Karpas-422 (cell line): ENCODE results near the gene ERO1B. TPM values are rescaled to one million over a fixed set of nuclear protein-coding genes. Genes with fewer than 3 reads are reported as not detected.

ENCODE experiments used
- DNase-seq: peaks from one replicate; pipeline ENCODE4 v3.0.0-alpha.2; 2015
- H2AFZ ChIP-seq: fragments of 200-600 bp; sonication (generic); 2 replicates; pipeline ENCODE4 v1.6.1; 2014; ENCODE audit warnings: antibody characterized with exemption, low read length, mixed read lengths
- H3K27ac ChIP-seq: fragments of 200-600 bp; sonication (generic); 2 replicates; pipeline ENCODE4 v1.5.1; 2014; ENCODE audit warnings: mild to moderate bottlenecking, low read length, moderate library complexity
- H3K27me3 ChIP-seq: fragments of 200-600 bp; sonication (generic); 2 replicates; pipeline ENCODE4 v1.6.1; 2014; ENCODE audit warnings: low read length, mixed read lengths
- H3K36me3 ChIP-seq: fragments of 200-600 bp; sonication (generic); 2 replicates; pipeline ENCODE4 v1.6.1; 2014; ENCODE audit warnings: low read length, mixed read lengths; ENCODE audit not compliant: insufficient read depth
- H3K4me1 ChIP-seq: fragments of 200-600 bp; sonication (generic); 2 replicates; pipeline ENCODE4 v1.6.1; 2014; ENCODE audit warnings: mild to moderate bottlenecking, low read length, mixed read lengths
- H3K4me2 ChIP-seq: fragments of 200-600 bp; sonication (generic); 2 replicates; pipeline ENCODE4 v1.6.1; 2014; ENCODE audit warnings: low read length, low read depth, mild to moderate bottlenecking; ENCODE audit not compliant: poor library complexity, severe bottlenecking
- H3K4me3 ChIP-seq: fragments of 200-600 bp; sonication (generic); 2 replicates; pipeline ENCODE4 v1.5.1; 2014; ENCODE audit warnings: mild to moderate bottlenecking, antibody characterized with exemption, low read length, mixed read lengths
- H3K79me2 ChIP-seq: fragments of 200-600 bp; sonication (generic); 2 replicates; pipeline ENCODE4 v1.6.1; 2014; ENCODE audit warnings: mild to moderate bottlenecking, low read length, mixed read lengths
- H3K9ac ChIP-seq: fragments of 200-600 bp; sonication (generic); 2 replicates; pipeline ENCODE4 v1.6.0; 2014; ENCODE audit warnings: low read length
- H3K9me2 ChIP-seq: fragments of 200-600 bp; sonication (generic), shearing (Covaris generic); replicated peaks from 2 replicates; pipeline ENCODE4 v1.6.0; 2014; ENCODE audit warnings: mild to moderate bottlenecking, low read length, moderate library complexity; ENCODE audit not compliant: insufficient read depth
- H3K9me3 ChIP-seq: fragments of 300-700, 200-600 bp; sonication (generic); 2 replicates; pipeline ENCODE4 v1.6.1; 2014; ENCODE audit warnings: low read length, mixed read lengths
- H4K20me1 ChIP-seq: fragments of 200-600 bp; sonication (generic); 2 replicates; pipeline ENCODE4 v1.6.1; 2014; ENCODE audit warnings: mild to moderate bottlenecking, antibody characterized with exemption, low read length, low read depth; ENCODE audit not compliant: insufficient read depth
- total RNA-seq: library from RNA; depleted of rRNA; stranded (reverse); fragments of >200 nt; shearing (Covaris generic); gene quantifications from 2 replicates; pipeline ENCODE4 v1.2.3, GENCODE V29; 2014; ENCODE audit warnings: low replicate concordance

Gene ERO1B
- total RNA-seq, 1 experiment from 2014 or later, result 0.82 TPM

DNA sequence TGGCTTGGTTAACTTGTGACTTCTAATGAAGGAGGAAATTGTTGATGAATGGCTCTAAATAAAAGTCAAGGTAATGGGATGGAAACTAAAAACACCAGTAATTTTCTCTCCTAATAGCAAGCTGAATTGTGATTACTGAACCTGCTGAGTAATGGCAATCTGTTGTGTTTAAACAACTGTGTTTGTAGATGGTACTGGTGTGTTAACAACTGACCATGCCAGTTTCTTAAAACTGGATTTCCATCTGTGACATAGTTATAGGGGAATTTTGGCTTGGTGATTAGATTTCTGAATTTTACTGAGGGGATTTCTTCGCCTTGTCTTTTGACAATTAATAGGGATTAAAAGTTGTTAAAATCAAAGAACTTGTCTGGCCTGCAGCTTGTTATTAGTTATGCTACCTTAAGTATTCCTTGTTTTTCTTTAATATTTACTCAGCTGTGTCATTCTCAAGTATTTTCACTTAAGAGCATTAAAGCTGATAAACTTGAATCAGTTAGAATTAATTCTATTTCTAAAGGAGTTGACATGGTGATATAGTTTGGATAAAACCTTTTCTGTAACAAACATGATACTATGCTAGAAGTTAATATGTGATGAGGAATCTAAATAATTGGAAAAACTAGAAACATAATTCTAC, 7.9 kb upstream of the ERO1B start:
- no peak for DNase-seq
- Histone ChIP-seq H3K4me1 (peaks cover 12% of the 10 kb centered on the region), H3K27me3 (no peaks in the 10 kb centered on the region), H3K36me3 (no peaks in the 10 kb centered on the region), H3K4me2 (no peak overlapping the region), H3K4me3 (no peak overlapping the region), H3K9me3 (no peaks in the 10 kb centered on the region), H2AFZ (no peak overlapping the region), H3K79me2 (no peaks in the 10 kb centered on the region), H4K20me1 (no peaks in the 10 kb centered on the region), H3K27ac (no peak overlapping the region), H3K9me2 (no peaks in the 10 kb centered on the region), H3K9ac (no peak overlapping the region)

DNA sequence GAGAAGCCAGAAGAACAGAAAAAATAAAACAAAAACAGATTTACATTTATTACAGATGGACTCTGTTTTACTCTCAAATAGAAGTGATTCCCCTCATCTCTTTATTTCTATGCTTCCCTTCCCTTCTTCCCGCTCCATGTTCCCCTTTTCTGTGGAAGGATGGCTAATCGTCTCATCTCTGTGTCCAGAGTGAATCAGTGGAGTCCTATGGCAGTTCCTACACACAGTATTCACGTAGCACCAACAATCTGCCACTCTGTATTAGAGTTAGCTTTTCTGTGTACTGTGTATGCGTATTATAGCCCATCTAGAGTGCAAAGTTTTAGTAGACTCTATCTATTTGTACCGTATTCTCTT, 6.8 kb upstream of the ERO1B start:
- DNase-seq, result no peak
- Histone ChIP-seq H3K27me3 (no peaks in the 10 kb centered on the region), H3K4me2 (no peak overlapping the region), H3K27ac (no peak overlapping the region), H4K20me1 (no peaks in the 10 kb centered on the region), H3K4me3 (no peak overlapping the region), H3K9ac (no peak overlapping the region), H3K79me2 (no peaks in the 10 kb centered on the region), H3K4me1 (peaks cover 22% of the 10 kb centered on the region), H2AFZ (no peak overlapping the region), H3K36me3 (no peaks in the 10 kb centered on the region), H3K9me3 (no peaks in the 10 kb centered on the region), H3K9me2 (no peaks in the 10 kb centered on the region)

DNA sequence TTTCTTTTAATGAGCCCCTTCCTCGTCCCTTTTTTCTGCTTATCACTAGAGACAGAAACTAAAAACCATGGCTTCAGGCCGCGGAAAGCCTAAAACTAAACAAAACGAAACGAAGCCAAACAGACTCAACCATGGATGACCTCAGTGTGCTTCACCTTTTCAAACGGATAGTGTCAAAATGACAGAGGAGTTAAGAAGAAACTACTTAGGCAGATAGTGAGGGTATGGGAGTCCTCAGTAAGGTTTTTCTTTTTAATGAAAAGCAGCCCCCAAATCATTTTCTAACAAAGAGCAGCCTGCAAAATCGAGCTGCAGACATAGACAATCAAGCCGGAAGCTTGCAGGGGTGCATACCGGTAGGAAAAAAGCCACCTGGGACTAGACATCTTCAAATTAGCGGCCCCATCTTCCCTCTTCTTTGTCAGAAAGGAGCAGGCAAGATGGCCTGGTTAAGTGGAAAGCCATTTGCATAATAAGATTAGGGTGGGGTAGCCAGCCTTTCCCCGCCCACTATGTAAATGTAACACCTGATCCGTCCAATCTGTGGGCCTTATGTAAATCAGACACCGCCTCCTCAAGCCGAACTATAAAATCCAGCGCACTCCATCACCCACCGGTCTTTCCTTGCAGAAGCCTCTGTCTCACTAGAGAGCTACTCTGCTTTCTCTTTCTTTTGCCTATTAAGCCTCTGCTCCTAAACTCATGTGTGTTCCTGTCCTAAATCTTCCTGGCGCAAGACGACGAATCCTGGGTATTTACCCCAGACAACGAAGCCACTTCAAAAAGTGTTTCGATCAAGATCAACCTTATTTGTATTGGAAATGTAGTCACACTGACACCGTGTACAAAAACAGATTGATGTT, 6.2 kb upstream of the ERO1B start:
- Histone ChIP-seq H3K4me1 (peaks cover 23% of the 10 kb centered on the region), H3K79me2 (no peaks in the 10 kb centered on the region), H3K27me3 (no peaks in the 10 kb centered on the region), H3K27ac (no peak overlapping the region), H3K9me3 (no peaks in the 10 kb centered on the region), H4K20me1 (no peaks in the 10 kb centered on the region), H2AFZ (no peak overlapping the region), H3K9me2 (no peaks in the 10 kb centered on the region), H3K4me3 (no peak overlapping the region), H3K9ac (no peak overlapping the region), H3K4me2 (no peak overlapping the region), H3K36me3 (no peaks in the 10 kb centered on the region)
- DNase-seq, result no peak

DNA sequence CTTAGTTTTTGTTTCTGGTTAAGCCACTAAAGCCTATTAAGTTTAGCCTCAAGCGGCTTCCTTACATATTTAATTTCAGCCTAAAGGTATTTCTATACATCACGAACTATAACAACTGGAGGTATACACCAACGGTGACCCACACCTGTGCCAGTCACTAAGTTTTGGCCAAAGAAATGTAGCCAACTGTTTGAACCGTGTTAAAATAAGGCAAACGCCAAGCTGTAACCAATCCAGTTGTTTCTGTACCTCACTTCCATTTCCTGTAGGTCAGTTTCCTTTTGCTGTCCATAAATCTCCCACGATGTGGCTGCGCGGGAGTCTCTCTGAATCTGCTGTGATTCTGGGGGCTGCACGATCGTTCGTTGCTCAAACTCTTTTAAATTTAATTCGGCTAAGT, 5.6 kb upstream of the ERO1B start:
- no peak overlapping the region for H3K4me2 ChIP-seq
- H3K4me3 ChIP-seq, result no peak overlapping the region
- H3K27me3 ChIP-seq, result no peaks in the 10 kb centered on the region
- no peaks in the 10 kb centered on the region for H3K9me2 ChIP-seq
- H3K79me2 ChIP-seq, result no peaks in the 10 kb centered on the region
- H4K20me1 ChIP-seq, result no peaks in the 10 kb centered on the region
- no peaks in the 10 kb centered on the region for H3K36me3 ChIP-seq
- peaks cover 26% of the 10 kb centered on the region for H3K4me1 ChIP-seq
- H3K27ac ChIP-seq, result no peak overlapping the region
- no peak for DNase-seq
- no peaks in the 10 kb centered on the region for H3K9me3 ChIP-seq
- no peak overlapping the region for H3K9ac ChIP-seq
- no peak overlapping the region for H2AFZ ChIP-seq

DNA sequence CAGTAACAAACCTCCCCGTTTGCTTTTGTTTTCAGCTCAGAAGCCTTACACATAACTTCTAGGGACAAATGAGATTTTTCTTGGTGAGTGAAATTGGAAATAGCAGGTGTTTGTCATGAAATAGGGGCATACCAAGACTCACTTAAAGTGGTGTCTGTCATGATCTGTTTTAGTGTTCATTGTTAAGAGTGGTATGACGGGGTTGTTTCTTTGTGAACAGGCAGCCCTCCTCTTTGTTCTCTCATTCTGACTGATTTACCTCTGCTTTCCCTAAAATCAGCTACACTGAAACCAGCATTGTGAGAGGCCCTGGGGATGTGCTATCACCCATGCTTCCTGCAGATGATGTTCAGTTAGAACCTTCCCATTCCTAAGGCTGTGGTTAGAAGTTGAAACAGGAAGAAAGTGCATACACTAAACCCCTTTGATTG, 2.5 kb upstream of the ERO1B start:
- H2AFZ ChIP-seq, result no peak overlapping the region
- no peaks in the 10 kb centered on the region for H3K9me3 ChIP-seq
- DNase-seq, result peak; percentile 65
- H3K4me1 ChIP-seq, result peaks cover 42% of the 10 kb centered on the region
- H3K79me2 ChIP-seq, result no peaks in the 10 kb centered on the region
- peak overlapping the region; percentile 31; the same call in 1 of the 2 replicates for H3K4me3 ChIP-seq
- H4K20me1 ChIP-seq, result no peaks in the 10 kb centered on the region
- H3K27ac ChIP-seq, result no peak overlapping the region; the same call in 1 of the 2 replicates
- peak overlapping the region; percentile 59 for H3K4me2 ChIP-seq
- H3K9ac ChIP-seq, result peak overlapping the region; percentile 26; the same call in 1 of the 2 replicates
- no peaks in the 10 kb centered on the region for H3K9me2 ChIP-seq
- H3K36me3 ChIP-seq, result no peaks in the 10 kb centered on the region
- H3K27me3 ChIP-seq, result no peaks in the 10 kb centered on the region

DNA sequence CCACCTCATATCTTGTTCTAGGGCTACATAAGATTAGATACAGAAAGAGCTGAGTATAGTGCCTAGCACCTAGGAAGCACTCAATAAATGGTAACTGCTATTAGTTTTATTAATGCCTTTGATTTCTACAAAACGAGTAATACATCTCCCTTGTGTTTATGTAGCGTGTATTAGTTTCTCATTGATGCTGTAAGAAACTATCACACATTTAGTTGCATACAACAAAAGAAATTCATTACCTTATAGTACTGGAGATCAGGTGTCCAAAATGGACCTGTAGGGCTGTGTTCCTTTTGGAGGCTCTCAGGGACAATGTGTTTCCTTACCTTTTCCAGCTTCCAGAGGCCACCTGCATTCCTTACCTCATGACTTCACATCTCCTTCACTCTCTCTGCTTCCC, 961 bp upstream of the ERO1B start:
- Histone ChIP-seq H3K4me3 (peak overlapping the region; percentile 66), H3K27me3 (no peaks in the 10 kb centered on the region), H2AFZ (no peak overlapping the region), H3K4me1 (peaks cover 42% of the 10 kb centered on the region), H3K9me3 (no peaks in the 10 kb centered on the region), H4K20me1 (no peaks in the 10 kb centered on the region), H3K9me2 (no peaks in the 10 kb centered on the region), H3K27ac (no peak overlapping the region), H3K79me2 (no peaks in the 10 kb centered on the region), H3K36me3 (no peaks in the 10 kb centered on the region), H3K9ac (no peak overlapping the region), H3K4me2 (peak overlapping the region; percentile 73)
- DNase-seq, result no peak

DNA sequence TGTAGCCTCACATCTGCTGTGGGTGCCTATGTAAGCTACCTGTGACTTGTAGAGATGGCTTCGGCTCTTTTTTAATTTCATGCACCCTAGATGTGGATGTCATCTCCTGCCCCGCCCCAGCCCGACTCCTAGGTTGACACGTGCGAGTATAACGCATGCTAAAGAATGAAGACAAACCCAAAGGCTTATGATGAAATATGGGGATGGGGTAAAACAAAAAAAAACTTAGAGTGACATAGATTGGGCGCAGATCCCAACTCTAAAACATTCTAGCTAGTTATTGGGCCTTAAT, 613 bp upstream of the ERO1B start:
- Histone ChIP-seq H3K4me2 (peak overlapping the region; percentile 73), H3K9me2 (no peaks in the 10 kb centered on the region), H3K27ac (no peak overlapping the region), H3K4me1 (peaks cover 42% of the 10 kb centered on the region), H4K20me1 (no peaks in the 10 kb centered on the region), H3K9me3 (no peaks in the 10 kb centered on the region), H2AFZ (peak overlapping the region; percentile 93; the same call in 1 of the 2 replicates), H3K27me3 (no peaks in the 10 kb centered on the region), H3K4me3 (peak overlapping the region; percentile 66), H3K9ac (peak overlapping the region; percentile 52), H3K79me2 (no peaks in the 10 kb centered on the region), H3K36me3 (no peaks in the 10 kb centered on the region)
- no peak for DNase-seq

DNA sequence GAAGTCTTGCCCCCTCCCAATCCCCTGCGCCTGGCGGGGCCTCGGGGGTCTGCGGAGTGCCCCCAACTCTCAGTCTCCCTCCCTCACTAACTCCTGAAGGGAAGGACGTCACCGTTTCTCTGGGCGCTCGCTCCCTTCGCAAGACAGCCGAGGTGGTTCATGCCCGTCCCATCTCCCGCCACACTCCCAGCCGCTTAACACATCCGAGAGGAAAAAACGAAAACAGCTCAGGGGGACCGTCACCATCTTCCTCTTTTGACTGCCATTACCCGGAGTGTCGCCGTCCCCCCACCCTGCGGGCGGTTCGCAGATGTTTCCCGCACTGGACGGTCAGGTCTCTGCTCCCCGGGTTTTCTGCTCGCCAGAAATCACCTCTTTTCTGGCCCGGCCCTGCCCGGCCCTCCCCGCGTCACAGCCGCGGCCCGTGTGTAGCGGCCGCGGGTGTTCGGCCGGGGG, 532 bp downstream of the ERO1B start:
- Histone ChIP-seq H4K20me1 (no peaks in the 10 kb centered on the region), H3K9me2 (no peaks in the 10 kb centered on the region), H3K9me3 (no peaks in the 10 kb centered on the region), H2AFZ (peak overlapping the region; percentile 98; the same call in 1 of the 2 replicates), H3K79me2 (no peaks in the 10 kb centered on the region), H3K4me2 (peak overlapping the region; percentile 73), H3K27ac (no peak overlapping the region), H3K4me1 (peaks cover 42% of the 10 kb centered on the region), H3K27me3 (no peaks in the 10 kb centered on the region), H3K9ac (peak overlapping the region; percentile 55), H3K4me3 (peak overlapping the region; percentile 66), H3K36me3 (no peaks in the 10 kb centered on the region)
- DNase-seq, result no peak
